Neural progenitor cell (in vitro differentiated cells): ENCODE data around the gene RAB1A. TPM values are rescaled to one million over a fixed set of nuclear protein-coding genes. Genes with fewer than 3 reads are reported as not detected.

ENCODE experiments used
- DNase-seq: peaks from one replicate; pipeline ENCODE4 v3.0.0-alpha.2; 2016; ENCODE audit warnings: low spot score
- H2AFZ ChIP-seq: fragments of 200-600 bp; sonication (generic); replicated peaks from 2 replicates; pipeline ENCODE4 v1.6.1; 2016; ENCODE audit warnings: antibody characterized with exemption
- H3F3A ChIP-seq: fragments of 200-600 bp; sonication (generic); 2 replicates; pipeline ENCODE4 v1.6.1; 2016; ENCODE audit warnings: antibody characterized with exemption, low read depth
- H3K27ac ChIP-seq: fragments of 200-600 bp; sonication (generic); 2 replicates; pipeline ENCODE4 v1.5.1; 2016; ENCODE audit warnings: mild to moderate bottlenecking
- H3K27me3 ChIP-seq: fragments of 200-600 bp; sonication (generic); 2 replicates; pipeline ENCODE4 v1.6.1; 2016; ENCODE audit warnings: mild to moderate bottlenecking, moderate library complexity
- H3K36me3 ChIP-seq: fragments of 200-600 bp; sonication (generic); 2 replicates; pipeline ENCODE4 v1.5.1; 2016
- H3K4me1 ChIP-seq: fragments of 200-600 bp; sonication (generic); 2 replicates; pipeline ENCODE4 v1.6.1; 2016; ENCODE audit warnings: mixed run types
- H3K4me2 ChIP-seq: fragments of 200-600 bp; sonication (generic); 2 replicates; pipeline ENCODE4 v1.6.1; 2016
- H3K4me3 ChIP-seq: fragments of 200-600 bp; sonication (generic); 2 replicates; pipeline ENCODE4 v1.5.1; 2016
- H3K79me2 ChIP-seq: fragments of 200-600 bp; sonication (generic); 2 replicates; pipeline ENCODE4 v1.6.1; 2016; ENCODE audit warnings: low read depth
- H3K9ac ChIP-seq: fragments of 200-600 bp; sonication (generic); 2 replicates; pipeline ENCODE4 v1.6.1; 2016
- H3K9me3 ChIP-seq: fragments of 200-600 bp; sonication (generic); 2 replicates; pipeline ENCODE4 v1.5.1; 2016; ENCODE audit warnings: low read depth
- H4K20me1 ChIP-seq: fragments of 200-600 bp; sonication (generic); 2 replicates; pipeline ENCODE4 v1.6.1; 2016; ENCODE audit warnings: low read depth
- H3K27ac Mint-ChIP-seq: 3 replicates; pipeline ENCODE4 v1.8.0; 2021; ENCODE audit warnings: mixed read lengths
- H3K27me3 Mint-ChIP-seq: 2 replicates; pipeline ENCODE4 v1.8.0; 2022; ENCODE audit warnings: low read depth, mild to moderate bottlenecking, inconsistent platforms, moderate library complexity, mixed read lengths; ENCODE audit not compliant: insufficient read depth
- H3K36me3 Mint-ChIP-seq: 3 replicates; pipeline ENCODE4 v1.8.0; 2021; ENCODE audit warnings: mixed read lengths
- H3K4me1 Mint-ChIP-seq: 3 replicates; pipeline ENCODE4 v1.8.0; 2021; ENCODE audit warnings: mixed read lengths
- H3K4me3 Mint-ChIP-seq: 3 replicates; pipeline ENCODE4 v1.8.0; 2021; ENCODE audit warnings: mild to moderate bottlenecking, moderate library complexity, mixed read lengths
- H3K9me3 Mint-ChIP-seq: 3 replicates; pipeline ENCODE4 v1.8.0; 2020; ENCODE audit warnings: mixed read lengths
- EZH2 ChIP-seq: fragments of 200-600 bp; sonication (generic); IDR thresholded peaks from 2 replicates; pipeline ENCODE4 v1.6.1; 2017; ENCODE audit warnings: antibody characterized with exemption, mild to moderate bottlenecking, moderate library complexity
- EZH2phosphoT487 ChIP-seq: fragments of 200-600 bp; sonication (generic); IDR thresholded peaks from 2 replicates; pipeline ENCODE4 v1.6.1; 2017; ENCODE audit warnings: antibody characterized with exemption
- total RNA-seq: library from RNA; depleted of rRNA; stranded (reverse); fragments of >200 nt; gene quantifications from 2 replicates; pipeline ENCODE4 v1.2.3, GENCODE V29; 2015; ENCODE audit warnings: low replicate concordance
- TF ChIP-seq, protein P1 (sequence below): fragments of 200-600 bp; sonication (generic); IDR thresholded peaks from 2 replicates; pipeline ENCODE4 v1.5.1; 2017; ENCODE audit warnings: antibody characterized with exemption, mild to moderate bottlenecking

The RAB1A gene
- total RNA-seq, 1 donor from 2014 or later: 100 TPM

DNA sequence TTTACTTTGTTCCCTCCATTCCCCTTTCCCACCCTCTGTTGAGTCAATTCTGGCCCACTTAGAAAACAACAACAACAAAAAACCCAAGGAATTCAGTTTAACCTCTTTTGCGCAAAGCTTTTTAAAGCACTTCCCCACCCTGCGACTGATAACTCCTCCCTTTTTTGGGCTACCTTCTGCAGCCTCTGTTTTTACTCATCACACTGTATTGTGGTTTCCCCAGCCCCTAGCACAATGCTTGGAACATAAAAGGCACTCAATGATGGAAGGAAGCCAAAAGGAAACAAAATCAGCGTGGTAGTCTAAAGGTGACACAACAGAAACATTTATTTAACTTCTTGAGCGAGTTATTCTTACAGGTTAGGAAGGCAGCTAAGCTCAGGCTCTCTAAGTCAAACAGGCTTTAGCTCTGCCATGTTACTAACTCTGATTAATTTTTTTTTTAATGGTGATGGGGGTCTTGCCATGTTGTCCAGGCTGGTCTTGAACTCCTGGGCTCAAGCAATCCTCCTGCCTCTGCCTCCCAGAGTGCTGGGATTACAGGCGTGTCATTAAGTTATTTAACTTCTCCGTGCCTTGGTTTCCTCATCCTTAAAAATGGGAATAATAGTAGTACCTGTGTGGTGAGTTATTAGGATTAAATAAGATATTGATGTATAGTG is 72.4 kb downstream of the RAB1A start:
- Histone ChIP-seq H3K27me3 (no peaks in the 10 kb centered on the region), H3K4me3 (peak overlapping the region; percentile 59), H3K27ac (no peak overlapping the region), H3K79me2 (peaks cover 71% of the 10 kb centered on the region), H3K36me3 (no peaks in the 10 kb centered on the region), H3F3A (peaks cover 4% of the 10 kb centered on the region), H3K4me1 (peaks cover 24% of the 10 kb centered on the region), H3K9ac (peak overlapping the region; percentile 73), H2AFZ (no peak overlapping the region), H3K9me3 (no peaks in the 10 kb centered on the region), H4K20me1 (peaks cover 48% of the 10 kb centered on the region), H3K4me2 (peak overlapping the region; percentile 97)
- Mint-ChIP-seq H3K27me3 (peaks cover 9% of the 10 kb centered on the region), H3K4me3 (peak overlapping the region; percentile 91), H3K4me1 (peaks cover 45% of the 10 kb centered on the region), H3K27ac (peak overlapping the region; percentile 82), H3K9me3 (no peaks in the 10 kb centered on the region), H3K36me3 (peaks cover 2% of the 10 kb centered on the region)
- TF ChIP-seq EZH2: no peak
- TF ChIP-seq EZH2phosphoT487: no peak
- TF ChIP-seq, protein P1, sequence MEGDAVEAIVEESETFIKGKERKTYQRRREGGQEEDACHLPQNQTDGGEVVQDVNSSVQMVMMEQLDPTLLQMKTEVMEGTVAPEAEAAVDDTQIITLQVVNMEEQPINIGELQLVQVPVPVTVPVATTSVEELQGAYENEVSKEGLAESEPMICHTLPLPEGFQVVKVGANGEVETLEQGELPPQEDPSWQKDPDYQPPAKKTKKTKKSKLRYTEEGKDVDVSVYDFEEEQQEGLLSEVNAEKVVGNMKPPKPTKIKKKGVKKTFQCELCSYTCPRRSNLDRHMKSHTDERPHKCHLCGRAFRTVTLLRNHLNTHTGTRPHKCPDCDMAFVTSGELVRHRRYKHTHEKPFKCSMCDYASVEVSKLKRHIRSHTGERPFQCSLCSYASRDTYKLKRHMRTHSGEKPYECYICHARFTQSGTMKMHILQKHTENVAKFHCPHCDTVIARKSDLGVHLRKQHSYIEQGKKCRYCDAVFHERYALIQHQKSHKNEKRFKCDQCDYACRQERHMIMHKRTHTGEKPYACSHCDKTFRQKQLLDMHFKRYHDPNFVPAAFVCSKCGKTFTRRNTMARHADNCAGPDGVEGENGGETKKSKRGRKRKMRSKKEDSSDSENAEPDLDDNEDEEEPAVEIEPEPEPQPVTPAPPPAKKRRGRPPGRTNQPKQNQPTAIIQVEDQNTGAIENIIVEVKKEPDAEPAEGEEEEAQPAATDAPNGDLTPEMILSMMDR: no peak
- no peak for DNase-seq

DNA sequence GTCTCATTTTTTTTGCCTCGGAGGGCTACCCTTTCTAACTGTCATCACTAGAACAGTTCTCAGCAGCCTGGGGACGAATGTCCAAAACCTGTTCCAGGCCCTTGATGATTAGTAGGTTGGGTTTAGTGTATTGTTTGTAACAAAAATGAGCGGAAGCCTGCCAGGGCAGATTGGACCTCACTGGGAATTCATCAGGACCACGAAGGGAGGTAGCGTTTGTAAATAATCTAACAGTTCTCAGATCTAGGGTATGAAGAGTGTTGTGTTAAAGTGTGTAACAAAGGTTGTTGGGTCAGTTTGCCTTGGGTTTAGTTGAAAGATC is 72.9 kb downstream of the RAB1A start:
- Histone ChIP-seq H3K79me2 (peaks cover 66% of the 10 kb centered on the region), H3K9me3 (no peaks in the 10 kb centered on the region), H2AFZ (peak overlapping the region; percentile 1), H3K27ac (no peak overlapping the region), H3K27me3 (no peaks in the 10 kb centered on the region), H3K36me3 (no peaks in the 10 kb centered on the region), H3K4me1 (peaks cover 24% of the 10 kb centered on the region), H3K4me2 (peak overlapping the region; percentile 97), H3K9ac (peak overlapping the region; percentile 73), H4K20me1 (peaks cover 44% of the 10 kb centered on the region), H3K4me3 (peak overlapping the region; percentile 59), H3F3A (peaks cover 4% of the 10 kb centered on the region)
- Mint-ChIP-seq H3K36me3 (peaks cover 2% of the 10 kb centered on the region), H3K4me3 (peak overlapping the region; percentile 91), H3K9me3 (peaks cover 2% of the 10 kb centered on the region), H3K27me3 (peaks cover 9% of the 10 kb centered on the region), H3K4me1 (peaks cover 44% of the 10 kb centered on the region), H3K27ac (peak overlapping the region; percentile 82)
- TF ChIP-seq EZH2 (no peak), EZH2phosphoT487 (no peak)
- no peak for DNase-seq

DNA sequence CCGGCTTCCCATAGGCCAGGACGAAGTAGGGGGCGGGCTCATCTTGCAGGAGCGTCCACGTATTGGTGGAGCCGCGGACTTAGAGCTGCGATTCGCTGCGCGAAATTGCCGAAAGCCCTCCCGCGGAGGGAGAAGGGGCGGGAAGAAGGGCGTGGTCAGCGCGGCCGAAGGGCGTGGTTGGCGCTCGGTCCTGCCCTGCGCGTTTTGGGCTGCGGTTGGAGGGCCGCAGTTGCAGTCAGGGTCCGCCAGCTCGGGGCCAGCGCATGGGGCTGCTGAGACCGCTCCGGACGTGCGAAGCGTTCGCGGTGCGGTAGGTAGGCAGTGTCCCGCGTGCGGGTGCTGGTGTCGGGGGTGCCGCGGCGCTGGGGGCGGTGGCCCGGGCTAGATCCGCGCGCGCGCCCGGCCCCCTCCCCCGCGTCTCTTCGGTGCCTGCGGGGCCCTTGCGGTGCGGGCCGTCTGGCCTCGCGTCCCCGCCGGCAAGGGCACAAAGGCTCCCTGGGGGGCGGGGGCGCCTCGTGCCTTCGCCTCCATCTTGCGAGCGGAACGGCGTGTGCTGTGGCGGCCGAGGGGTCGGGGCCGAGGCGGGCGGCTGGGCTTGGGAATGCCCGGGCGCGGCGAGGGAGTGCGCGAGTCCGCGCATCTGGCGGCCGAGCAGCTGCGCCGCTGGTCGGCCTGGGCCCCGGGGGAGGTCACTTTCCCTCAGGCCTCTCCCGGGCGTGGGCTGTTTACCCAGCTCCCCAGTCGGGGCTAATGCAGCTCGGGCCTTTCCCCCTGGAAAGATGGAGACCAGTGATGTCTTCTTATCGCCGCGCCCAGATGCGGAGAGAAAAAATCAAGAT is 73.5 kb downstream of the RAB1A start, which contains the start of gene CEP68:
Gene CEP68, plus strand, starts transcription at position 202 of the 839 bp plus-strand sequence. CDS start 13,029 bp downstream, outside the sequence.
- H3K4me2 ChIP-seq: peak within 1 kb of the TSS; percentile 97
- Mint-ChIP-seq H3K27me3 (peaks cover 9% of the 10 kb centered on the region), H3K4me3 (peak within 1 kb of the TSS; percentile 95), H3K27ac (peak within 1 kb of the TSS; percentile 82), H3K4me1 (peaks cover 40% of the 10 kb centered on the region), H3K9me3 (peaks cover 4% of the 10 kb centered on the region), H3K36me3 (peaks cover 2% of the 10 kb centered on the region)
- peak within 1 kb of the TSS; percentile 59 for H3K4me3 ChIP-seq
- peaks cover 19% of the 10 kb centered on the region for H3K4me1 ChIP-seq
- H3K27me3 ChIP-seq: no peaks in the 10 kb centered on the region
- TF ChIP-seq, protein P1: no peak
- no peak for TF ChIP-seq EZH2
- no peak for TF ChIP-seq EZH2phosphoT487
- no peaks in the 10 kb centered on the region for H3K36me3 ChIP-seq
- H3K9me3 ChIP-seq: no peaks in the 10 kb centered on the region
- no peak within 1 kb of the TSS for H3K27ac ChIP-seq
- peaks cover 38% of the 10 kb centered on the region for H4K20me1 ChIP-seq
- DNase-seq: peak; percentile 98
- H3K79me2 ChIP-seq: peaks cover 60% of the 10 kb centered on the region
- peak within 1 kb of the TSS; percentile 73 for H3K9ac ChIP-seq
- H3F3A ChIP-seq: peaks cover 4% of the 10 kb centered on the region
- peak within 1 kb of the TSS; percentile 91 for H2AFZ ChIP-seq
